Mesodermal cell (in vitro differentiated cells): Measurements from ENCODE around the gene FTO.

Experiments
- H3K27ac ChIP-seq: 2 replicates; pipeline ENCODE4 v1.7.0; 2013; ENCODE audit warnings: mild to moderate bottlenecking, low read depth, low read length, moderate library complexity; ENCODE audit not compliant: severe bottlenecking
- H3K36me3 ChIP-seq: 2 replicates; pipeline ENCODE4 v1.7.1; 2013; ENCODE audit warnings: mild to moderate bottlenecking, low read length, moderate library complexity; ENCODE audit not compliant: control insufficient read depth, insufficient read depth
- H3K4me1 ChIP-seq: one replicate; pipeline ENCODE4 v1.7.1; 2013; ENCODE audit warnings: mild to moderate bottlenecking, low read length; ENCODE audit not compliant: insufficient read depth, control insufficient read depth, poor library complexity, severe bottlenecking
- H3K4me3 ChIP-seq: 2 replicates; pipeline ENCODE4 v1.7.0; 2013; ENCODE audit warnings: low read length, control low read depth, mild to moderate bottlenecking; ENCODE audit not compliant: insufficient read depth, poor library complexity, severe bottlenecking; ENCODE audit errors: extremely low read depth
- H3K9me3 ChIP-seq: 2 replicates; pipeline ENCODE4 v1.7.1; 2013; ENCODE audit warnings: mild to moderate bottlenecking, low read length, moderate library complexity; ENCODE audit not compliant: control insufficient read depth
- WGBS, 2 experiments: methylation state at CpG; one replicate each; pipeline ENCODE4 v1.1.5; 2013; ENCODE audit warnings: missing lambda C conversion rate in 2 of 2; ENCODE audit not compliant: insufficient coverage in 2 of 2; 5-methylcytosine and 5-hydroxymethylcytosine counted together

The FTO gene

GRCh38 chr16:53805113-53805512, 101.2 kb downstream of the FTO start:
- Histone ChIP-seq H3K4me1 (no peaks in the 10 kb centered on the region), H3K36me3 (no peaks in the 10 kb centered on the region), H3K4me3 (no peak overlapping the region), H3K9me3 (no peaks in the 10 kb centered on the region), H3K27ac (no peak overlapping the region)
- no CpG with 5 or more reads among the region's 2 CpGs for WGBS, 2 experiments

GRCh38 chr16:53805752-53806151, 101.8 kb downstream of the FTO start:
- Histone ChIP-seq H3K36me3 (peaks cover 2% of the 10 kb centered on the region), H3K9me3 (no peaks in the 10 kb centered on the region), H3K27ac (no peak overlapping the region), H3K4me3 (no peak overlapping the region), H3K4me1 (no peaks in the 10 kb centered on the region)
- WGBS, 2 experiments: 61 to 87% methylated on average over 3 to 4 of the region's 4 CpGs

- H3K36me3 ChIP-seq: peaks cover 8% of the 10 kb centered on the region
- no peaks in the 10 kb centered on the region for H3K4me1 ChIP-seq
- H3K27ac ChIP-seq: no peak overlapping the region
- no peak overlapping the region for H3K4me3 ChIP-seq
- 89 to 95% methylated on average over 1 to 3 of the region's 8 CpGs for WGBS, 2 experiments
- no peaks in the 10 kb centered on the region for H3K9me3 ChIP-seq
Measured at GRCh38 chr16:53809088-53809932, 105.4 kb downstream of the FTO start.

- Histone ChIP-seq H3K27ac (no peak overlapping the region), H3K9me3 (no peaks in the 10 kb centered on the region), H3K36me3 (peaks cover 13% of the 10 kb centered on the region), H3K4me3 (no peak overlapping the region), H3K4me1 (peaks cover 10% of the 10 kb centered on the region)
- 73 to 100% methylated on average over 1 to 2 of the region's 2 CpGs for WGBS, 2 experiments
Measured at GRCh38 chr16:53812914-53813313, 109.0 kb downstream of the FTO start.

- H3K36me3 ChIP-seq: peaks cover 13% of the 10 kb centered on the region
- 85 to 89% methylated on average over 5 of the region's 7 CpGs for WGBS, 2 experiments
- no peak overlapping the region for H3K4me3 ChIP-seq
- peaks cover 10% of the 10 kb centered on the region for H3K4me1 ChIP-seq
- H3K27ac ChIP-seq: no peak overlapping the region
- no peaks in the 10 kb centered on the region for H3K9me3 ChIP-seq
Measured at GRCh38 chr16:53814801-53815200, 110.8 kb downstream of the FTO start.

GRCh38 chr16:53816211-53816836, 112.4 kb downstream of the FTO start:
- no peak overlapping the region for H3K27ac ChIP-seq
- peaks cover 5% of the 10 kb centered on the region for H3K36me3 ChIP-seq
- H3K9me3 ChIP-seq: no peaks in the 10 kb centered on the region
- peaks cover 10% of the 10 kb centered on the region for H3K4me1 ChIP-seq
- 94% methylated on average over 2 of the region's 5 CpGs for WGBS, 2 experiments
- H3K4me3 ChIP-seq: no peak overlapping the region

- peaks cover 4% of the 10 kb centered on the region for H3K36me3 ChIP-seq
- H3K9me3 ChIP-seq: no peaks in the 10 kb centered on the region
- H3K4me3 ChIP-seq: no peak overlapping the region
- peak overlapping the region; percentile 26 for H3K27ac ChIP-seq
- WGBS, 2 experiments: 33 to 83% methylated on average over 1 of the region's 5 CpGs
- peaks cover 18% of the 10 kb centered on the region for H3K4me1 ChIP-seq
Measured at GRCh38 chr16:53817117-53817755, 113.3 kb downstream of the FTO start.

GRCh38 chr16:53817812-53818550, 114.0 kb downstream of the FTO start:
- Histone ChIP-seq H3K36me3 (peaks cover 4% of the 10 kb centered on the region), H3K27ac (no peak overlapping the region), H3K4me1 (peaks cover 25% of the 10 kb centered on the region), H3K9me3 (no peaks in the 10 kb centered on the region), H3K4me3 (no peak overlapping the region)
- WGBS, 2 experiments: no CpG with 5 or more reads among the region's 1 CpG

GRCh38 chr16:53821487-53821886, 117.5 kb downstream of the FTO start:
- no peaks in the 10 kb centered on the region for H3K9me3 ChIP-seq
- 100% methylated on average over 1 of the region's 1 CpG; no CpG with 5 or more reads in 1 of the 2 experiments for WGBS, 2 experiments
- H3K27ac ChIP-seq: peak overlapping the region; percentile 68
- peaks cover 28% of the 10 kb centered on the region for H3K4me1 ChIP-seq
- peaks cover 5% of the 10 kb centered on the region for H3K36me3 ChIP-seq
- no peak overlapping the region for H3K4me3 ChIP-seq

GRCh38 chr16:53821957-53822625, 118.1 kb downstream of the FTO start:
- peaks cover 23% of the 10 kb centered on the region for H3K4me1 ChIP-seq

More at GRCh38 chr16:53821957-53822625, 118.1 kb downstream of the FTO start:
- Histone ChIP-seq H3K4me3 (no peak overlapping the region), H3K36me3 (peaks cover 10% of the 10 kb centered on the region), H3K27ac (peak overlapping the region; percentile 68), H3K9me3 (no peaks in the 10 kb centered on the region)
- WGBS, 2 experiments: 55 to 72% methylated on average over 3 to 4 of the region's 4 CpGs
